Neural cell (in vitro differentiated cells): ENCODE measurements around the gene COL24A1. TPM values are rescaled to one million over a fixed set of nuclear protein-coding genes. Genes with fewer than 3 reads are reported as not detected.

Source experiments
- H2AFZ ChIP-seq: fragments of 200-600, 300-800 bp; sonication (generic), shearing (Covaris generic); 2 replicates; pipeline ENCODE4 v1.6.0; 2014; ENCODE audit warnings: low read depth, mild to moderate bottlenecking, antibody characterized with exemption, low read length, moderate library complexity
- H3F3A ChIP-seq: fragments of 200-600 bp; shearing (Covaris generic); 2 replicates; pipeline ENCODE4 v1.6.1; 2016; ENCODE audit warnings: mild to moderate bottlenecking, moderate library complexity, mixed read lengths, antibody characterized with exemption, low read length; ENCODE audit not compliant: insufficient read depth, poor library complexity, severe bottlenecking
- H3K27ac ChIP-seq: fragments of 200-600, 300-800 bp; sonication (generic), shearing (Covaris generic); 2 replicates; pipeline ENCODE4 v1.5.1; 2014; ENCODE audit warnings: mild to moderate bottlenecking, low read length, moderate library complexity
- H3K27me3 ChIP-seq: fragments of 300-800, 200-600 bp; sonication (generic), shearing (Covaris generic); 2 replicates; pipeline ENCODE4 v1.6.0; 2014; ENCODE audit warnings: mild to moderate bottlenecking, low read depth, low read length, moderate library complexity; ENCODE audit not compliant: insufficient read depth
- H3K36me3 ChIP-seq: fragments of 300-800, 200-600 bp; sonication (generic), shearing (Covaris generic); 2 replicates; pipeline ENCODE4 v1.5.1; 2014; ENCODE audit warnings: mild to moderate bottlenecking, antibody characterized with exemption, low read length, moderate library complexity; ENCODE audit not compliant: insufficient read depth
- H3K4me2 ChIP-seq: fragments of 300-800, 200-600 bp; sonication (generic), shearing (Covaris generic); 2 replicates; pipeline ENCODE4 v1.6.0; 2014; ENCODE audit warnings: mild to moderate bottlenecking, low read length
- H3K4me3 ChIP-seq: fragments of 300-800, 200-600 bp; sonication (generic), shearing (Covaris generic); 2 replicates; pipeline ENCODE4 v1.5.1; 2014; ENCODE audit warnings: mild to moderate bottlenecking, low read length, moderate library complexity
- H3K79me2 ChIP-seq: fragments of 200-600 bp; shearing (Covaris generic); replicated peaks from 2 replicates; pipeline ENCODE4 v1.6.0; 2014; ENCODE audit warnings: mild to moderate bottlenecking, low read length, moderate library complexity; ENCODE audit not compliant: insufficient read depth
- H3K9ac ChIP-seq: fragments of 300-800, 200-600 bp; sonication (generic), shearing (Covaris generic); 2 replicates; pipeline ENCODE4 v1.6.1; 2016; ENCODE audit warnings: mild to moderate bottlenecking, low read length, mixed read lengths
- H3K9me2 ChIP-seq: fragments of 200-600 bp; shearing (Covaris generic); 2 replicates; pipeline ENCODE4 v1.6.1; 2016; ENCODE audit warnings: mild to moderate bottlenecking, low read length, mixed read lengths; ENCODE audit not compliant: insufficient read depth
- H3K9me3 ChIP-seq: fragments of 200-600, 300-800 bp; sonication (generic), shearing (Covaris generic); 2 replicates; pipeline ENCODE4 v1.6.1; 2016; ENCODE audit warnings: mild to moderate bottlenecking, mixed run types, low read length, moderate library complexity, mixed read lengths
- H4K20me1 ChIP-seq: fragments of 200-600 bp; shearing (Covaris generic); 2 replicates; pipeline ENCODE4 v1.6.1; 2016; ENCODE audit warnings: mild to moderate bottlenecking, mixed run types; ENCODE audit not compliant: insufficient read depth
- EP300 ChIP-seq: fragments of 450-650 bp; conservative IDR thresholded peaks from 2 replicates; pipeline ENCODE4 v1.6.1; 2014; ENCODE audit warnings: antibody characterized with exemption, mild to moderate bottlenecking, moderate library complexity; ENCODE audit not compliant: poor library complexity, severe bottlenecking
- EZH2 ChIP-seq: fragments of 200-600, 300-800 bp; shearing (Covaris generic), sonication (generic); IDR thresholded peaks from 2 replicates; pipeline ENCODE4 v1.6.1; 2014; ENCODE audit warnings: antibody characterized with exemption, low read length, borderline replicate concordance, mild to moderate bottlenecking; ENCODE audit not compliant: insufficient read depth, poor library complexity, severe bottlenecking
- MXI1 ChIP-seq: fragments of 450-650 bp; conservative IDR thresholded peaks from 2 replicates; pipeline ENCODE4 v1.6.1; 2014; ENCODE audit warnings: antibody characterized with exemption, mild to moderate bottlenecking; ENCODE audit not compliant: poor library complexity, severe bottlenecking
- POLR2AphosphoS5 ChIP-seq: IDR thresholded peaks from 2 replicates; pipeline ENCODE4 v1.6.1; 2012
- RAD21 ChIP-seq: fragments of 450-650 bp; conservative IDR thresholded peaks from 2 replicates; pipeline ENCODE4 v1.6.1; 2014; ENCODE audit warnings: antibody characterized with exemption, mild to moderate bottlenecking, moderate library complexity
- SMC3 ChIP-seq: fragments of 450-650 bp; conservative IDR thresholded peaks from 2 replicates; pipeline ENCODE4 v1.6.1; 2014; ENCODE audit warnings: antibody characterized with exemption, mild to moderate bottlenecking, moderate library complexity; ENCODE audit not compliant: poor library complexity
- TAF1 ChIP-seq: IDR thresholded peaks from 2 replicates; pipeline ENCODE4 v1.6.1; 2012; ENCODE audit warnings: low read depth
- polyA plus RNA-seq: library from polyadenylated mRNA; depleted of rRNA; stranded (reverse); fragments of >200 nt; gene quantifications from 2 replicates; pipeline ENCODE4 v1.2.3, GENCODE V29; 2014
- TF ChIP-seq, protein P1 (sequence below): fragments of 450-650 bp; IDR thresholded peaks from 2 replicates; pipeline ENCODE4 v1.5.1; 2014; ENCODE audit warnings: antibody characterized with exemption, mild to moderate bottlenecking, moderate library complexity; ENCODE audit not compliant: poor library complexity, severe bottlenecking
- TF ChIP-seq, protein P2 (sequence below): IDR thresholded peaks from 2 replicates; pipeline ENCODE4 v1.6.1; 2012; ENCODE audit warnings: borderline replicate concordance

The COL24A1 gene
- polyA plus RNA-seq, 1 donor from 2014 or later, result 0.19 TPM

GRCh38 chr1:86030180-86030579 is 126.4 kb downstream of the COL24A1 start:
- H4K20me1 ChIP-seq, result no peaks in the 10 kb centered on the region
- no peaks in the 10 kb centered on the region for H3K36me3 ChIP-seq
- no peaks in the 10 kb centered on the region for H3F3A ChIP-seq
- no peaks in the 10 kb centered on the region for H3K79me2 ChIP-seq
- H3K4me3 ChIP-seq, result no peak overlapping the region
- peaks cover 3% of the 10 kb centered on the region for H3K9me2 ChIP-seq
- no peak overlapping the region for H3K27ac ChIP-seq
- no peaks in the 10 kb centered on the region for H3K9me3 ChIP-seq
- no peak for TF ChIP-seq TAF1
- no peak for TF ChIP-seq POLR2AphosphoS5
- TF ChIP-seq, protein P1, sequence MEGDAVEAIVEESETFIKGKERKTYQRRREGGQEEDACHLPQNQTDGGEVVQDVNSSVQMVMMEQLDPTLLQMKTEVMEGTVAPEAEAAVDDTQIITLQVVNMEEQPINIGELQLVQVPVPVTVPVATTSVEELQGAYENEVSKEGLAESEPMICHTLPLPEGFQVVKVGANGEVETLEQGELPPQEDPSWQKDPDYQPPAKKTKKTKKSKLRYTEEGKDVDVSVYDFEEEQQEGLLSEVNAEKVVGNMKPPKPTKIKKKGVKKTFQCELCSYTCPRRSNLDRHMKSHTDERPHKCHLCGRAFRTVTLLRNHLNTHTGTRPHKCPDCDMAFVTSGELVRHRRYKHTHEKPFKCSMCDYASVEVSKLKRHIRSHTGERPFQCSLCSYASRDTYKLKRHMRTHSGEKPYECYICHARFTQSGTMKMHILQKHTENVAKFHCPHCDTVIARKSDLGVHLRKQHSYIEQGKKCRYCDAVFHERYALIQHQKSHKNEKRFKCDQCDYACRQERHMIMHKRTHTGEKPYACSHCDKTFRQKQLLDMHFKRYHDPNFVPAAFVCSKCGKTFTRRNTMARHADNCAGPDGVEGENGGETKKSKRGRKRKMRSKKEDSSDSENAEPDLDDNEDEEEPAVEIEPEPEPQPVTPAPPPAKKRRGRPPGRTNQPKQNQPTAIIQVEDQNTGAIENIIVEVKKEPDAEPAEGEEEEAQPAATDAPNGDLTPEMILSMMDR, result no peak
- no peak overlapping the region for H2AFZ ChIP-seq
- H3K4me2 ChIP-seq, result no peak overlapping the region
- H3K27me3 ChIP-seq, result no peaks in the 10 kb centered on the region
- H3K9ac ChIP-seq, result no peak overlapping the region

DNA sequence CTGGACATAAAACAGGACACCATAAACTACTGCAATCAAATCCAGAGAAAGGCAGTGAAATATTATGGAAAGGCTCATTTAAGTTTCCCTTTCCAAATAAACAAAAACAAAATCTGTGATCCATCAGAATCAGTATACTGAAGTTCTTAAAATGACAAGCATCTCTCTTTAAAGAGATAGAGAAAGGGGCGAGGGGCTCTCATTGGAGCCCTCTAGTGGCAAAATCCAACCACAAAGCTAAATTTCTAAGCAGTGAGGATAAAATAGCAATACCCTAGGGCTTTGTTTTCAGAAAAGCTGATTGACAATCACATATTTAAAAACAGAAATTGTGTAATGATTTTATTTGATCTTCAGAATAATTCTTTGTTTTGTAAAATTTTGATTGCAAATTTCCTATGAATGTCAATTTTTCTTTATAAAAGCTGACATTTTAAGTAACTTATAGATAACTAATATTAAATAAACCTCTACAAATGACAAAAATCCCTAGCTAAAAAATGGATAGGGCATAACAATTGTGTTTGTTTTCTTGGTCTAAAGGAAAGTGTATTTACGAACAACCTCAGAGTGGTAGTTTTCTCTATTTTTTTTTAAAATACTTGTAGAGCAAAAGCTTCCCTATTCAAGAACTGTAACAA is 138.2 kb downstream of the COL24A1 start:
- H3K4me3 ChIP-seq, result no peak overlapping the region
- H3K9me3 ChIP-seq, result no peaks in the 10 kb centered on the region
- H3K9me2 ChIP-seq, result no peaks in the 10 kb centered on the region
- no peak overlapping the region for H3K27ac ChIP-seq
- H3K9ac ChIP-seq, result no peak overlapping the region
- TF ChIP-seq RAD21 (peak; percentile 64), EP300 (no peak), POLR2AphosphoS5 (no peak), SMC3 (peak; percentile 74), MXI1 (no peak), EZH2 (no peak)
- TF ChIP-seq, protein P1, result peak; percentile 74
- TF ChIP-seq, protein P2, sequence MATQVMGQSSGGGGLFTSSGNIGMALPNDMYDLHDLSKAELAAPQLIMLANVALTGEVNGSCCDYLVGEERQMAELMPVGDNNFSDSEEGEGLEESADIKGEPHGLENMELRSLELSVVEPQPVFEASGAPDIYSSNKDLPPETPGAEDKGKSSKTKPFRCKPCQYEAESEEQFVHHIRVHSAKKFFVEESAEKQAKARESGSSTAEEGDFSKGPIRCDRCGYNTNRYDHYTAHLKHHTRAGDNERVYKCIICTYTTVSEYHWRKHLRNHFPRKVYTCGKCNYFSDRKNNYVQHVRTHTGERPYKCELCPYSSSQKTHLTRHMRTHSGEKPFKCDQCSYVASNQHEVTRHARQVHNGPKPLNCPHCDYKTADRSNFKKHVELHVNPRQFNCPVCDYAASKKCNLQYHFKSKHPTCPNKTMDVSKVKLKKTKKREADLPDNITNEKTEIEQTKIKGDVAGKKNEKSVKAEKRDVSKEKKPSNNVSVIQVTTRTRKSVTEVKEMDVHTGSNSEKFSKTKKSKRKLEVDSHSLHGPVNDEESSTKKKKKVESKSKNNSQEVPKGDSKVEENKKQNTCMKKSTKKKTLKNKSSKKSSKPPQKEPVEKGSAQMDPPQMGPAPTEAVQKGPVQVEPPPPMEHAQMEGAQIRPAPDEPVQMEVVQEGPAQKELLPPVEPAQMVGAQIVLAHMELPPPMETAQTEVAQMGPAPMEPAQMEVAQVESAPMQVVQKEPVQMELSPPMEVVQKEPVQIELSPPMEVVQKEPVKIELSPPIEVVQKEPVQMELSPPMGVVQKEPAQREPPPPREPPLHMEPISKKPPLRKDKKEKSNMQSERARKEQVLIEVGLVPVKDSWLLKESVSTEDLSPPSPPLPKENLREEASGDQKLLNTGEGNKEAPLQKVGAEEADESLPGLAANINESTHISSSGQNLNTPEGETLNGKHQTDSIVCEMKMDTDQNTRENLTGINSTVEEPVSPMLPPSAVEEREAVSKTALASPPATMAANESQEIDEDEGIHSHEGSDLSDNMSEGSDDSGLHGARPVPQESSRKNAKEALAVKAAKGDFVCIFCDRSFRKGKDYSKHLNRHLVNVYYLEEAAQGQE, result no peak
- no peaks in the 10 kb centered on the region for H4K20me1 ChIP-seq
- no peaks in the 10 kb centered on the region for H3F3A ChIP-seq
- no peak overlapping the region for H3K4me2 ChIP-seq
- H2AFZ ChIP-seq, result no peak overlapping the region
- H3K36me3 ChIP-seq, result no peaks in the 10 kb centered on the region
- H3K27me3 ChIP-seq, result no peaks in the 10 kb centered on the region
- no peaks in the 10 kb centered on the region for H3K79me2 ChIP-seq
